Esophagus (tissue), 2 donors: ENCODE measurements around the gene STAB1. TPM values are rescaled to one million over a fixed set of nuclear protein-coding genes. Genes with fewer than 3 reads are reported as not detected.

Experiments used
- H3K27ac ChIP-seq, 2 donors: one replicate each; pipeline ENCODE4 v1.5.1; 2013; ENCODE audit warnings: low read depth in 2 of 2, mild to moderate bottlenecking in 2 of 2, inconsistent platforms in 1 of 2, low read length in 1 of 2, moderate library complexity in 1 of 2
- H3K27me3 ChIP-seq, 2 donors: one replicate each; pipeline ENCODE4 v1.6.1; 2013; ENCODE audit warnings: low read length in 2 of 2, control low read depth in 1 of 2, mild to moderate bottlenecking in 1 of 2; ENCODE audit not compliant: insufficient read depth in 2 of 2, control insufficient read depth in 1 of 2
- H3K36me3 ChIP-seq, 2 donors: one replicate each; pipeline ENCODE4 v1.6.1; 2013; ENCODE audit warnings: low read length in 1 of 2; ENCODE audit not compliant: control insufficient read depth in 2 of 2, insufficient read depth in 2 of 2
- H3K4me1 ChIP-seq, 2 donors: one replicate each; pipeline ENCODE4 v1.6.1; 2013; ENCODE audit warnings: low read length in 1 of 2; ENCODE audit not compliant: control insufficient read depth in 2 of 2, insufficient read depth in 2 of 2
- H3K4me3 ChIP-seq, 2 donors: one replicate each; pipeline ENCODE4 v1.5.1; 2013; ENCODE audit warnings: low read length in 2 of 2, mild to moderate bottlenecking in 2 of 2, low read depth in 1 of 2, moderate library complexity in 1 of 2
- H3K9me3 ChIP-seq, 2 donors: one replicate each; pipeline ENCODE4 v1.6.1; 2013; ENCODE audit warnings: mild to moderate bottlenecking in 2 of 2, low read depth in 1 of 2, low read length in 1 of 2, moderate library complexity in 1 of 2; ENCODE audit not compliant: control insufficient read depth in 2 of 2, insufficient read depth in 1 of 2
- WGBS, 2 donors: extraction: QIAGEN DNeasy Blood & Tissue Kit; methylation state at CpG; one replicate each; pipeline ENCODE4 v1.1.7; 2013; 5-methylcytosine and 5-hydroxymethylcytosine counted together
- polyA plus RNA-seq, 2 donors: library from polyadenylated mRNA; stranded (reverse); fragments of 200-250 nt; gene quantifications; one replicate each; pipeline ENCODE4 v1.2.3, GENCODE V29; 2013
- donor health status: healthy with polysubstance abuse.
- donor health status: Bipolar disorder and iron deficiency.

STAB1 gene
- polyA plus RNA-seq, 2 donors = 30.5 to 39.0 TPM

GRCh38 chr3:52484680-52485461 is 10.3 kb upstream of the STAB1 start:
- H3K27ac ChIP-seq = peak overlapping the region; percentile 62 to 90
- peaks cover 10 to 72% of the 10 kb centered on the region in 2 donors for H3K36me3 ChIP-seq
- peaks cover 4 to 21% of the 10 kb centered on the region in 2 donors for H3K4me1 ChIP-seq
- H3K4me3 ChIP-seq = no peak overlapping the region
- 65 to 78% methylated on average over 10 of the region's 10 CpGs for WGBS, 2 donors
- no peaks in the 10 kb centered on the region for H3K9me3 ChIP-seq
- H3K27me3 ChIP-seq = no peaks in the 10 kb centered on the region

- Histone ChIP-seq H3K9me3 (no peaks in the 10 kb centered on the region), H3K27me3 (no peaks in the 10 kb centered on the region), H3K27ac (no peak overlapping the region), H3K4me3 (no peak overlapping the region), H3K36me3 (peaks cover 12 to 69% of the 10 kb centered on the region in 2 donors), H3K4me1 (peaks cover 4 to 21% of the 10 kb centered on the region in 2 donors)
- 91 to 92% methylated on average over 30 to 31 of the region's 31 CpGs for WGBS, 2 donors
These were observed 7.9 kb upstream of the STAB1 start for GRCh38 chr3:52487050-52487787.

- no peaks in the 10 kb centered on the region for H3K9me3 ChIP-seq
- 95 to 96% methylated on average over 58 to 59 of the region's 59 CpGs for WGBS, 2 donors
- H3K27me3 ChIP-seq = no peaks in the 10 kb centered on the region
- peaks cover 12 to 69% of the 10 kb centered on the region in 2 donors for H3K36me3 ChIP-seq
- H3K27ac ChIP-seq = no peak overlapping the region
- peaks cover 2 to 19% of the 10 kb centered on the region in 2 donors for H3K4me1 ChIP-seq
- no peak overlapping the region for H3K4me3 ChIP-seq
These were observed 7.1 kb upstream of the STAB1 start for GRCh38 chr3:52487788-52488691.

GRCh38 chr3:52488746-52489145 is 6.4 kb upstream of the STAB1 start:
- no peaks in the 10 kb centered on the region for H3K9me3 ChIP-seq
- peaks cover 0 to 12% of the 10 kb centered on the region in 2 donors for H3K4me1 ChIP-seq
- no peak overlapping the region for H3K4me3 ChIP-seq
- no peak overlapping the region for H3K27ac ChIP-seq
- peaks cover 12 to 69% of the 10 kb centered on the region in 2 donors for H3K36me3 ChIP-seq
- H3K27me3 ChIP-seq = no peaks in the 10 kb centered on the region
- 85 to 87% methylated on average over 3 of the region's 3 CpGs for WGBS, 2 donors

GRCh38 chr3:52489453-52489852 is 5.7 kb upstream of the STAB1 start:
- H3K4me3 ChIP-seq = no peak overlapping the region
- no peaks in the 10 kb centered on the region for H3K9me3 ChIP-seq
- H3K36me3 ChIP-seq = peaks cover 12 to 68% of the 10 kb centered on the region in 2 donors
- WGBS, 2 donors = 85 to 88% methylated on average over 18 of the region's 18 CpGs
- no peak overlapping the region for H3K27ac ChIP-seq
- H3K4me1 ChIP-seq = peaks cover 0 to 10% of the 10 kb centered on the region in 2 donors
- H3K27me3 ChIP-seq = no peaks in the 10 kb centered on the region

GRCh38 chr3:52490035-52490938 is 4.9 kb upstream of the STAB1 start:
- H3K27ac ChIP-seq = peak overlapping the region in 1 of 2 donors; percentile 8
- no peaks in the 10 kb centered on the region for H3K9me3 ChIP-seq
- peaks cover 0 to 3% of the 10 kb centered on the region in 2 donors for H3K4me1 ChIP-seq
- WGBS, 2 donors = 79% methylated on average over 22 of the region's 22 CpGs
- H3K36me3 ChIP-seq = peaks cover 12 to 64% of the 10 kb centered on the region in 2 donors
- no peak overlapping the region for H3K4me3 ChIP-seq
- no peaks in the 10 kb centered on the region for H3K27me3 ChIP-seq

- WGBS, 2 donors = 83 to 85% methylated on average over 23 of the region's 23 CpGs
- Histone ChIP-seq H3K4me3 (no peak overlapping the region), H3K36me3 (peaks cover 12 to 60% of the 10 kb centered on the region in 2 donors)
These were observed 4.1 kb upstream of the STAB1 start for GRCh38 chr3:52490939-52491526.

GRCh38 chr3:52492059-52492458 is 3.1 kb upstream of the STAB1 start:
- H3K27ac ChIP-seq = no peak overlapping the region

More at GRCh38 chr3:52490939-52491526, 4.1 kb upstream of the STAB1 start:
- H3K4me1 ChIP-seq = peaks cover 0 to 3% of the 10 kb centered on the region in 2 donors
- no peaks in the 10 kb centered on the region for H3K27me3 ChIP-seq
- no peaks in the 10 kb centered on the region for H3K9me3 ChIP-seq
- H3K27ac ChIP-seq = peak overlapping the region in 1 of 2 donors; percentile 20

More at GRCh38 chr3:52492059-52492458, 3.1 kb upstream of the STAB1 start:
- H3K4me3 ChIP-seq = no peak overlapping the region
- peaks cover 0 to 3% of the 10 kb centered on the region in 2 donors for H3K4me1 ChIP-seq
- peaks cover 12 to 55% of the 10 kb centered on the region in 2 donors for H3K36me3 ChIP-seq
- H3K9me3 ChIP-seq = no peaks in the 10 kb centered on the region
- WGBS, 2 donors = 87 to 91% methylated on average over 21 of the region's 21 CpGs
- H3K27me3 ChIP-seq = no peaks in the 10 kb centered on the region
